ENCODE measurements around the gene DDX10.

DNA sequence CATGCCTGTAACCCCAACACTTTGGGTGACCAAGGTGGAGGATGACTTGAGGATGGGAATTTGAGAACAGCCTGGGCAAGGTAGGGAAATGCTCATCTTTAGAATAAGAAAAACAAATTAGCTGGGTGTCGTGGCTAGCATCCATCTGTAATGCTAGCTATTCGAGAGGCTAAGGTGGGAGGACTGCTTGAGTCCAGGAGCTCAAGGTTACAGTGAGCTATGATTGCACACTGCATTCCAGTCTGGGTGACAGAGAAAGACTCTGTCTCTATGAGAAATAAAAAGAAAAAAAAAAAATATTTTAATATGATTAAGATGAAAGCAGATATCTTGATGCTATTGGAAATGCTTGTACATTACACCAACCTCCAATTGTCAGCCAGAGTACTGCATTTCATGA is 28.6 kb upstream of the DDX10 start:
- TF ChIP-seq CTCF (IDR thresholded peaks at IDR 0.05) (no peak), POLR2A (IDR thresholded peaks at IDR 0.05) (no peak)

All from testis (tissue), 2 donors.